Suprapubic skin (tissue), 3 donors: ENCODE results near the gene MAML2.

Source experiments
- POLR2AphosphoS5 ChIP-seq, 3 donors: sonication (generic); formaldehyde crosslinking; IDR thresholded peaks; one replicate each; pipeline ENCODE4 v1.6.1; 2017; ENCODE audit warnings: antibody characterized with exemption in 3 of 3
- TF ChIP-seq, protein P1 (sequence below), 2 donors: fragments of 200-600 bp in 1 of 2; fragments of 450-650 bp in 1 of 2; sonication (generic) in 1 of 2; IDR thresholded peaks; one replicate each; pipeline ENCODE4 v1.5.1; 2016 to 2019; ENCODE audit warnings: antibody characterized with exemption in 2 of 2, mild to moderate bottlenecking in 1 of 2, moderate library complexity in 1 of 2

DNA sequence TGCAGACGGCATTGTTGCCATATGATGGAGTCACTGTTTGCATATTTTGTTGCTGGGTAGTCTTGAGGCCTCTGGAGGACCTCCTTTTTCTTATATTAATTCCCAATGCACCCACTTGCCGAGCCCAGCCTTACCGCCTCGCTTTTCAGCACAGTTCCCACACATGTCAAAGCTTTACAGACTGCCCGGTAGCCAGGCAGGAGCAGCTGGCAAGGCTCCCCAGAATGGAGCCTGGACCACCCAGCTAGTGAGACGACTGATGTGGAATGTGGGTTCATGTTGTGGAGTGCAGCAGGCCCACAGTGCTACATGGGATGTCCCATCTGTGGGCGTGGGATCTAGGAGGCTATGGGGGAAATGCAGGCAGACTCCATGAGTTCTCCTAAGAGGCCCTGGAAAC lies 319.7 kb downstream of the MAML2 start:
- TF ChIP-seq, protein P1, sequence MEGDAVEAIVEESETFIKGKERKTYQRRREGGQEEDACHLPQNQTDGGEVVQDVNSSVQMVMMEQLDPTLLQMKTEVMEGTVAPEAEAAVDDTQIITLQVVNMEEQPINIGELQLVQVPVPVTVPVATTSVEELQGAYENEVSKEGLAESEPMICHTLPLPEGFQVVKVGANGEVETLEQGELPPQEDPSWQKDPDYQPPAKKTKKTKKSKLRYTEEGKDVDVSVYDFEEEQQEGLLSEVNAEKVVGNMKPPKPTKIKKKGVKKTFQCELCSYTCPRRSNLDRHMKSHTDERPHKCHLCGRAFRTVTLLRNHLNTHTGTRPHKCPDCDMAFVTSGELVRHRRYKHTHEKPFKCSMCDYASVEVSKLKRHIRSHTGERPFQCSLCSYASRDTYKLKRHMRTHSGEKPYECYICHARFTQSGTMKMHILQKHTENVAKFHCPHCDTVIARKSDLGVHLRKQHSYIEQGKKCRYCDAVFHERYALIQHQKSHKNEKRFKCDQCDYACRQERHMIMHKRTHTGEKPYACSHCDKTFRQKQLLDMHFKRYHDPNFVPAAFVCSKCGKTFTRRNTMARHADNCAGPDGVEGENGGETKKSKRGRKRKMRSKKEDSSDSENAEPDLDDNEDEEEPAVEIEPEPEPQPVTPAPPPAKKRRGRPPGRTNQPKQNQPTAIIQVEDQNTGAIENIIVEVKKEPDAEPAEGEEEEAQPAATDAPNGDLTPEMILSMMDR (IDR thresholded peaks at IDR 0.05): no peak
- TF ChIP-seq POLR2AphosphoS5 (IDR thresholded peaks at IDR 0.05): no peak
